HG03378 (cell line): Measurements from ENCODE around the gene DGKI.

ENCODE experiments used
- ATAC-seq: cut with Tn5 transposase; IDR thresholded peaks from one replicate; pipeline ENCODE4 v1.9.1; 2021; ENCODE audit warnings: mild to moderate bottlenecking, moderate library complexity; ENCODE audit not compliant: unreplicated experiment

Gene DGKI

GRCh38 chr7:137563981-137564380 is 282.8 kb downstream of the DGKI start:
- no peak for ATAC-seq

- ATAC-seq, result no peak
Measured at GRCh38 chr7:137547485-137547884, 299.3 kb downstream of the DGKI start.

- ATAC-seq, result no peak
Measured at GRCh38 chr7:137546671-137547070, 300.1 kb downstream of the DGKI start.

- ATAC-seq, result no peak
Measured at GRCh38 chr7:137546009-137546408, 300.8 kb downstream of the DGKI start.

GRCh38 chr7:137545059-137545716 is 301.6 kb downstream of the DGKI start:
- ATAC-seq, result no peak

GRCh38 chr7:137544453-137545058 is 302.2 kb downstream of the DGKI start:
- no peak for ATAC-seq

- no peak for ATAC-seq
Measured at GRCh38 chr7:137539111-137539715, 307.6 kb downstream of the DGKI start.

GRCh38 chr7:137538361-137538762 is 308.4 kb downstream of the DGKI start:
- ATAC-seq, result no peak

- no peak for ATAC-seq
Measured at GRCh38 chr7:137535579-137535978, 311.2 kb downstream of the DGKI start.

- ATAC-seq, result no peak
Measured at GRCh38 chr7:137531671-137532070, 315.1 kb downstream of the DGKI start.

- ATAC-seq, result no peak
Measured at GRCh38 chr7:137527634-137528033, 319.1 kb downstream of the DGKI start.

GRCh38 chr7:137523171-137523570 is 323.6 kb downstream of the DGKI start:
- no peak for ATAC-seq

- no peak for ATAC-seq
Measured at GRCh38 chr7:137521451-137521850, 325.3 kb downstream of the DGKI start.

GRCh38 chr7:137519947-137520346 is 326.8 kb downstream of the DGKI start:
- ATAC-seq, result no peak

GRCh38 chr7:137519181-137519691 is 327.5 kb downstream of the DGKI start:
- no peak for ATAC-seq

GRCh38 chr7:137513091-137513490 is 333.7 kb downstream of the DGKI start:
- ATAC-seq, result no peak

GRCh38 chr7:137507096-137507495 is 339.7 kb downstream of the DGKI start:
- no peak for ATAC-seq

- ATAC-seq, result no peak
Measured at GRCh38 chr7:137506031-137506430, 340.7 kb downstream of the DGKI start.

- ATAC-seq, result no peak
Measured at GRCh38 chr7:137501562-137501961, 345.2 kb downstream of the DGKI start.

- no peak for ATAC-seq
Measured at GRCh38 chr7:137492889-137493288, 353.9 kb downstream of the DGKI start.

GRCh38 chr7:137489880-137490279 is 356.9 kb downstream of the DGKI start:
- no peak for ATAC-seq

- ATAC-seq, result no peak
Measured at GRCh38 chr7:137488038-137488437, 358.7 kb downstream of the DGKI start.
